Measurements from ENCODE around the gene ZFP1. TPM values are rescaled to one million over a fixed set of nuclear protein-coding genes. Genes with fewer than 3 reads are reported as not detected.
A peak's percentile ranks its signal among the peaks of the same experiment; 100 is the strongest.

ZFP1 gene
- total and polyA plus RNA-seq, 10 donors, result 3.1 to 11.4 (median 8.5) TPM

GRCh38 chr16:75108792-75109731, 39.3 kb upstream of the ZFP1 start:
- TF ChIP-seq POLR2A (IDR thresholded peaks at IDR 0.05) (no peak), POLR2AphosphoS5 (IDR thresholded peaks at IDR 0.05) (peak; percentile 19 to 53 (median 47))
- TF ChIP-seq, protein P1, sequence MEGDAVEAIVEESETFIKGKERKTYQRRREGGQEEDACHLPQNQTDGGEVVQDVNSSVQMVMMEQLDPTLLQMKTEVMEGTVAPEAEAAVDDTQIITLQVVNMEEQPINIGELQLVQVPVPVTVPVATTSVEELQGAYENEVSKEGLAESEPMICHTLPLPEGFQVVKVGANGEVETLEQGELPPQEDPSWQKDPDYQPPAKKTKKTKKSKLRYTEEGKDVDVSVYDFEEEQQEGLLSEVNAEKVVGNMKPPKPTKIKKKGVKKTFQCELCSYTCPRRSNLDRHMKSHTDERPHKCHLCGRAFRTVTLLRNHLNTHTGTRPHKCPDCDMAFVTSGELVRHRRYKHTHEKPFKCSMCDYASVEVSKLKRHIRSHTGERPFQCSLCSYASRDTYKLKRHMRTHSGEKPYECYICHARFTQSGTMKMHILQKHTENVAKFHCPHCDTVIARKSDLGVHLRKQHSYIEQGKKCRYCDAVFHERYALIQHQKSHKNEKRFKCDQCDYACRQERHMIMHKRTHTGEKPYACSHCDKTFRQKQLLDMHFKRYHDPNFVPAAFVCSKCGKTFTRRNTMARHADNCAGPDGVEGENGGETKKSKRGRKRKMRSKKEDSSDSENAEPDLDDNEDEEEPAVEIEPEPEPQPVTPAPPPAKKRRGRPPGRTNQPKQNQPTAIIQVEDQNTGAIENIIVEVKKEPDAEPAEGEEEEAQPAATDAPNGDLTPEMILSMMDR (IDR thresholded peaks at IDR 0.05 in 8 of 11, conservative IDR thresholded peaks at IDR 0.05 in 3 of 11), result no peak
- peak overlapping the region in 4 of 8 donors; percentile 41 to 75 (median 58) for H3K27ac ChIP-seq
- H3K27me3 ChIP-seq (replicated peaks in 1 of 7), result peaks cover 0 to 100% (median 25%) of the 10 kb centered on the region in 7 donors
- intact Hi-C loops (cut with DNase I; ENCODE audit: low total_unique reads), result no loop called here
- no peaks in the 10 kb centered on the region for H3K36me3 ChIP-seq
- H3K4me1 ChIP-seq, result peaks cover 20 to 90% (median 58%) of the 10 kb centered on the region in 6 donors
- H3K9me3 ChIP-seq, result no peaks in the 10 kb centered on the region
- WGBS, 5 donors, result 53 to 61% (median 61%) methylated on average over 16 to 27 of the region's 27 CpGs
- DNase-seq, result peak; percentile 87
- peak overlapping the region in 1 of 8 donors; percentile 25 for H3K4me3 ChIP-seq

GRCh38 chr16:75109732-75110243, 38.5 kb upstream of the ZFP1 start:
- peaks cover 20 to 83% (median 55%) of the 10 kb centered on the region in 6 donors for H3K4me1 ChIP-seq
- TF ChIP-seq POLR2A (IDR thresholded peaks at IDR 0.05), result no peak
- TF ChIP-seq POLR2AphosphoS5 (IDR thresholded peaks at IDR 0.05), result no peak
- TF ChIP-seq, protein P1 (IDR thresholded peaks at IDR 0.05 in 8 of 11, conservative IDR thresholded peaks at IDR 0.05 in 3 of 11), result no peak
- peak overlapping the region in 4 of 8 donors; percentile 28 to 75 (median 58) for H3K27ac ChIP-seq
- WGBS, 5 donors, result 60 to 74% (median 64%) methylated on average over 4 to 10 of the region's 10 CpGs
- H3K27me3 ChIP-seq (replicated peaks in 1 of 7), result peaks cover 0 to 100% (median 25%) of the 10 kb centered on the region in 7 donors
- no peak overlapping the region for H3K4me3 ChIP-seq
- intact Hi-C loops (cut with DNase I; ENCODE audit: low total_unique reads), result no loop called here
- peak; percentile 79 for DNase-seq
- no peaks in the 10 kb centered on the region for H3K36me3 ChIP-seq
- H3K9me3 ChIP-seq, result no peaks in the 10 kb centered on the region

DNA sequence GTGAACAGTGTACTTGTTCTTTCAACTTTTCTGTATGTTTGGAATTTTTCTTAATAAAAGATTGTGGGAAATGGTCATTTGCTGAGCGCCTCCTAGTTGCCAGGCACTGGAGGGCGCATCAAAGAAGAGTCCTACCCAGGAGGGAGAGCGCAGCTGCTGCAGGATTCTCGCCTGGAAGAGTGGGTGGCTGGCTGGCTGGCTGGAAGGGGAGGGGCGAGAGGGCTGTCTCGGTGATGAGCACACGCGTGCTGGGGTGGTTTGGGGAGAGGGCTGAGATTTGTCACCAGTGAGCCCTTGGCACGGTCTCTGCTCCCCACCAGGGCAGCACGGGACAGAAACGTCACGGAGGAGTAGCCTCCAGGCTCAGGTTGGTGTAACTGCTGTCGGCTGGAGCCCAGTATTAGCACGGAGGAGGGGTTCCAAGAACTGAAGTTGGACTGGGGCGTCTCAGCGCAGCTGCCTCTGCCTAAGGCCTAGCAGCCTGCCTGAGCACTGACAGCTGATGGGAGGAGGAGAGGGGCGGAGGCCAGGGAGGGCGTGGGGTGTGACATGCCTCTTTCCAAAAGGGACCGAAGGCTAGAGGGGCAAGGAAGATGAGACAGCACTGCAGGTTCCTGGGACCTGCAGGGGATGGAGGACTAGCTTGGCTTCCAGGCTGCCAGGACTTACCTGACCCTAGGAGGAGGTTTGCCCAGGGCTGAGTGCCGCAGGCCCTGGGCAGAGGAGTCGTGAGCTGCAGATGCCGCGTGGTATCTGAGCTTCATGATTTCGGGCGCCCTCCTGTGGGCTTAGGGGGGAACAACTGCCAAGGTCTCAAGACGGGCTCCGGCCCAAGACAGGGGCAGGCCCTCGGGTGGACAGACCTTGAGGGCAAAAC, 37.4 kb upstream of the ZFP1 start:
- Histone ChIP-seq H3K27me3 (replicated peaks in 1 of 7) (peaks cover 0 to 94% (median 25%) of the 10 kb centered on the region in 7 donors), H3K9me3 (no peaks in the 10 kb centered on the region), H3K36me3 (no peaks in the 10 kb centered on the region), H3K4me1 (peaks cover 12 to 77% (median 47%) of the 10 kb centered on the region in 6 donors), H3K4me3 (peak overlapping the region in 4 of 8 donors; percentile 11 to 49 (median 16)), H3K27ac (peak overlapping the region in 5 of 8 donors; percentile 33 to 75 (median 55))
- peak; percentile 48 to 67 (median 58) for TF ChIP-seq POLR2AphosphoS5 (IDR thresholded peaks at IDR 0.05)
- no peak for TF ChIP-seq POLR2A (IDR thresholded peaks at IDR 0.05)
- TF ChIP-seq, protein P1 (IDR thresholded peaks at IDR 0.05 in 8 of 11, conservative IDR thresholded peaks at IDR 0.05 in 3 of 11), result peak; percentile 77 to 94 (median 92)
- DNase-seq, result peak; percentile 94
- 21 to 29% (median 23%) methylated on average over 25 to 28 of the region's 28 CpGs for WGBS, 5 donors
- intact Hi-C loops (cut with DNase I; ENCODE audit: low total_unique reads), result no loop called here
